ENCODE measurements around the gene SLF2.

- TF ChIP-seq ZBTB7A (IDR thresholded peaks at IDR 0.05; ENCODE audit: low read depth): no peak
- no peak for TF ChIP-seq EP300 (IDR thresholded peaks at IDR 0.05; ENCODE audit: borderline replicate concordance)
- no peak for TF ChIP-seq CREB1 (IDR thresholded peaks at IDR 0.05; ENCODE audit: low read depth)
- no peak for TF ChIP-seq MAX (IDR thresholded peaks at IDR 0.05)
- no peak for TF ChIP-seq TCF12 (IDR thresholded peaks at IDR 0.05; ENCODE audit: low read depth)
- no peak for TF ChIP-seq TEAD4 (IDR thresholded peaks at IDR 0.05)
- no peak for TF ChIP-seq FOXM1 (IDR thresholded peaks at IDR 0.05; ENCODE audit: borderline replicate concordance, low read depth)
- TF ChIP-seq NFIC (IDR thresholded peaks at IDR 0.05): no peak
- no peak for TF ChIP-seq RAD21 (IDR thresholded peaks at IDR 0.05; ENCODE audit: low read depth)
- no peak for TF ChIP-seq CEBPB (IDR thresholded peaks at IDR 0.05)
Observed at GRCh38 chr10:100894033-100894432, 18.7 kb upstream of the SLF2 start.
